Thyroid gland (tissue), 4 donors: ENCODE data around the gene REG1B. TPM values are rescaled to one million over a fixed set of nuclear protein-coding genes. Genes with fewer than 3 reads are reported as not detected.

Experiments
- DNase-seq, 2 donors: peaks; one replicate each; pipeline ENCODE4 v3.0.0-alpha.2; 2019
- H3K27ac ChIP-seq, 3 donors: fragments of 200-600 bp; sonication (generic); 1 replicate in 2 of 3; 2 replicates in 1 of 3; pipeline ENCODE4 v1.5.1; 2016 to 2019; ENCODE audit warnings: mild to moderate bottlenecking in 1 of 3, moderate library complexity in 1 of 3
- H3K27me3 ChIP-seq: fragments of 200-600 bp; sonication (generic); one replicate; pipeline ENCODE4 v1.5.1; 2019
- H3K36me3 ChIP-seq, 2 donors: fragments of 200-600 bp; sonication (generic); one replicate each; pipeline ENCODE4 v1.5.1; 2016 to 2019
- H3K4me1 ChIP-seq, 2 donors: fragments of 200-600 bp; sonication (generic); one replicate each; pipeline ENCODE4 v1.5.1; 2017 to 2019
- H3K4me3 ChIP-seq, 3 donors: fragments of 200-600 bp; sonication (generic); replicated peaks in 1 of 3; 1 replicate in 2 of 3; 2 replicates in 1 of 3; pipeline ENCODE4 v1.5.1; 2016; ENCODE audit warnings: mild to moderate bottlenecking in 1 of 3
- H3K9me3 ChIP-seq: fragments of 200-600 bp; sonication (generic); one replicate; pipeline ENCODE4 v1.5.1; 2017
- POLR2A ChIP-seq, 2 donors: fragments of 450-650 bp; IDR thresholded peaks; one replicate each; pipeline ENCODE4 v1.6.1; 2017; ENCODE audit warnings: antibody characterized with exemption in 2 of 2, mild to moderate bottlenecking in 2 of 2, moderate library complexity in 1 of 2
- WGBS, 2 donors: methylation state at CpG; one replicate each; pipeline ENCODE4 v1.1.5; 2017; 5-methylcytosine and 5-hydroxymethylcytosine counted together
- intact Hi-C: fragments of 100-400 bp; cut with DNase I; formaldehyde crosslinking; loops from one replicate; pipeline ENCODE4 v1.15.1; 2023
- total RNA-seq, 4 donors: library from RNA; depleted of rRNA; stranded (reverse); fragments of >200 nt; gene quantifications; one replicate each; pipeline ENCODE4 v1.2.3, GENCODE V29; 2016
- TF ChIP-seq, protein P1 (sequence below), 6 experiments: fragments of 200-600 bp in 3 of 6; fragments of 450-650 bp in 3 of 6; sonication (generic) in 3 of 6; IDR thresholded peaks; one replicate each; pipeline ENCODE4 v1.5.1; 2016 to 2019; ENCODE audit warnings: antibody characterized with exemption in 6 of 6, mild to moderate bottlenecking in 2 of 6, inconsistent platforms in 1 of 6, moderate library complexity in 1 of 6

Gene REG1B
- total RNA-seq, 4 donors from 2014 or later, result not detected

GRCh38 chr2:79116997-79117928 is 29.5 kb upstream of the REG1B start:
- no peak for TF ChIP-seq POLR2A (IDR thresholded peaks at IDR 0.05)
- TF ChIP-seq, protein P1, sequence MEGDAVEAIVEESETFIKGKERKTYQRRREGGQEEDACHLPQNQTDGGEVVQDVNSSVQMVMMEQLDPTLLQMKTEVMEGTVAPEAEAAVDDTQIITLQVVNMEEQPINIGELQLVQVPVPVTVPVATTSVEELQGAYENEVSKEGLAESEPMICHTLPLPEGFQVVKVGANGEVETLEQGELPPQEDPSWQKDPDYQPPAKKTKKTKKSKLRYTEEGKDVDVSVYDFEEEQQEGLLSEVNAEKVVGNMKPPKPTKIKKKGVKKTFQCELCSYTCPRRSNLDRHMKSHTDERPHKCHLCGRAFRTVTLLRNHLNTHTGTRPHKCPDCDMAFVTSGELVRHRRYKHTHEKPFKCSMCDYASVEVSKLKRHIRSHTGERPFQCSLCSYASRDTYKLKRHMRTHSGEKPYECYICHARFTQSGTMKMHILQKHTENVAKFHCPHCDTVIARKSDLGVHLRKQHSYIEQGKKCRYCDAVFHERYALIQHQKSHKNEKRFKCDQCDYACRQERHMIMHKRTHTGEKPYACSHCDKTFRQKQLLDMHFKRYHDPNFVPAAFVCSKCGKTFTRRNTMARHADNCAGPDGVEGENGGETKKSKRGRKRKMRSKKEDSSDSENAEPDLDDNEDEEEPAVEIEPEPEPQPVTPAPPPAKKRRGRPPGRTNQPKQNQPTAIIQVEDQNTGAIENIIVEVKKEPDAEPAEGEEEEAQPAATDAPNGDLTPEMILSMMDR (IDR thresholded peaks at IDR 0.05), result no peak
- Histone ChIP-seq H3K9me3 (no peaks in the 10 kb centered on the region), H3K4me1 (no peaks in the 10 kb centered on the region), H3K27me3 (no peaks in the 10 kb centered on the region), H3K27ac (no peak overlapping the region), H3K36me3 (no peaks in the 10 kb centered on the region), H3K4me3 (no peak overlapping the region)
- intact Hi-C loops, result no loop called here
- 71 to 73% methylated on average over 2 of the region's 2 CpGs for WGBS, 2 donors
- DNase-seq, result no peak

GRCh38 chr2:79114797-79115494 is 27.2 kb upstream of the REG1B start:
- no peak overlapping the region for H3K4me3 ChIP-seq
- H3K9me3 ChIP-seq, result no peaks in the 10 kb centered on the region
- TF ChIP-seq, protein P1 (IDR thresholded peaks at IDR 0.05), result no peak
- TF ChIP-seq POLR2A (IDR thresholded peaks at IDR 0.05), result no peak
- no peaks in the 10 kb centered on the region for H3K4me1 ChIP-seq
- no peak overlapping the region for H3K27ac ChIP-seq
- WGBS, 2 donors, result 73 to 81% methylated on average over 3 of the region's 3 CpGs
- no peak for DNase-seq
- no peaks in the 10 kb centered on the region for H3K36me3 ChIP-seq
- no peaks in the 10 kb centered on the region for H3K27me3 ChIP-seq
- intact Hi-C loops, result no loop called here

GRCh38 chr2:79112269-79112668 is 24.5 kb upstream of the REG1B start:
- H3K4me1 ChIP-seq, result no peaks in the 10 kb centered on the region
- no peaks in the 10 kb centered on the region for H3K27me3 ChIP-seq
- TF ChIP-seq, protein P1 (IDR thresholded peaks at IDR 0.05), result no peak
- TF ChIP-seq POLR2A (IDR thresholded peaks at IDR 0.05), result no peak
- intact Hi-C loops, result no loop called here
- WGBS, 2 donors, result 93 to 94% methylated on average over 3 of the region's 3 CpGs
- no peaks in the 10 kb centered on the region for H3K36me3 ChIP-seq
- H3K9me3 ChIP-seq, result no peaks in the 10 kb centered on the region
- no peak overlapping the region for H3K27ac ChIP-seq
- no peak overlapping the region for H3K4me3 ChIP-seq
- no peak for DNase-seq

- Histone ChIP-seq H3K4me1 (no peaks in the 10 kb centered on the region), H3K4me3 (no peak overlapping the region), H3K36me3 (no peaks in the 10 kb centered on the region), H3K27me3 (no peaks in the 10 kb centered on the region), H3K9me3 (no peaks in the 10 kb centered on the region), H3K27ac (no peak overlapping the region)
- WGBS, 2 donors, result 80 to 88% methylated on average over 2 of the region's 2 CpGs
- TF ChIP-seq POLR2A (IDR thresholded peaks at IDR 0.05), result no peak
- TF ChIP-seq, protein P1 (IDR thresholded peaks at IDR 0.05), result no peak
- DNase-seq, result no peak
- intact Hi-C loops, result no loop called here
Measured at GRCh38 chr2:79105259-79105658, 17.5 kb upstream of the REG1B start.

DNA sequence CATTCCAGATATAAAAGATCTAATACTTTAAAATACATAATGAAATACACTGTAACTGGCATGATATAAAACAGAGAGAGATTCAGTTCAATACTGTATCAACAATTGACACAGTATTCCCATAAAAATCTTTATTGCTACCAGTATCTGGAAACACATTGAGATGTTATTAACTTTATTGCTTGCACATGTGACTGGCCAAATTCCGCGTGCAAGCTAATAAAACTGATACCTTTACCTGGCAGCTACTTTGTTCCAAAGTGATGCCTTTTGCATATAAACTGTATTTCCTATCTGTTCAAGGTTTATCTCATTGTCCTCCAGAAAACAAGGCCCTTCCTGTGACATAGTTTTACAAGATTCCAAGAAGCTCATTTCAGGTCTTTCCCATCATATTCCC is 15.4 kb upstream of the REG1B start:
- no peaks in the 10 kb centered on the region for H3K9me3 ChIP-seq
- DNase-seq, result no peak
- H3K36me3 ChIP-seq, result no peaks in the 10 kb centered on the region
- 86 to 91% methylated on average over 2 of the region's 2 CpGs for WGBS, 2 donors
- no peaks in the 10 kb centered on the region for H3K27me3 ChIP-seq
- H3K27ac ChIP-seq, result no peak overlapping the region
- no peak overlapping the region for H3K4me3 ChIP-seq
- no peaks in the 10 kb centered on the region for H3K4me1 ChIP-seq
- intact Hi-C loops, result no loop called here
- TF ChIP-seq, protein P1 (IDR thresholded peaks at IDR 0.05), result no peak
- TF ChIP-seq POLR2A (IDR thresholded peaks at IDR 0.05), result no peak
